ENCODE measurements around the gene ABI3BP. TPM values are rescaled to one million over a fixed set of nuclear protein-coding genes. Genes with fewer than 3 reads are reported as not detected.

Gene ABI3BP
- total and polyA plus RNA-seq, 4 donors, result 1.9 to 4.2 (median 2.4) TPM

GRCh38 chr3:100865442-100865841, 127.8 kb downstream of the ABI3BP start:
- DNase-seq (ENCODE audit: low spot score), result no peak
- TF ChIP-seq GABPA (IDR thresholded peaks at IDR 0.05 in 1 of 2, conservative IDR thresholded peaks at IDR 0.05 in 1 of 2), result no peak
- TF ChIP-seq RXRA (IDR thresholded peaks at IDR 0.05), result no peak
- no peak for TF ChIP-seq HNF4A (conservative IDR thresholded peaks at IDR 0.05)
- TF ChIP-seq JUND (IDR thresholded peaks at IDR 0.05), result no peak
- TF ChIP-seq TAF1 (conservative IDR thresholded peaks at IDR 0.05), result no peak
- TF ChIP-seq, protein P1, sequence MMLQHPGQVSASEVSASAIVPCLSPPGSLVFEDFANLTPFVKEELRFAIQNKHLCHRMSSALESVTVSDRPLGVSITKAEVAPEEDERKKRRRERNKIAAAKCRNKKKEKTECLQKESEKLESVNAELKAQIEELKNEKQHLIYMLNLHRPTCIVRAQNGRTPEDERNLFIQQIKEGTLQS (IDR thresholded peaks at IDR 0.05), result no peak
- TF ChIP-seq NR2F2 (IDR thresholded peaks at IDR 0.05), result no peak
- TF ChIP-seq FOXA1 (IDR thresholded peaks at IDR 0.05), result no peak
- TF ChIP-seq, protein P2, sequence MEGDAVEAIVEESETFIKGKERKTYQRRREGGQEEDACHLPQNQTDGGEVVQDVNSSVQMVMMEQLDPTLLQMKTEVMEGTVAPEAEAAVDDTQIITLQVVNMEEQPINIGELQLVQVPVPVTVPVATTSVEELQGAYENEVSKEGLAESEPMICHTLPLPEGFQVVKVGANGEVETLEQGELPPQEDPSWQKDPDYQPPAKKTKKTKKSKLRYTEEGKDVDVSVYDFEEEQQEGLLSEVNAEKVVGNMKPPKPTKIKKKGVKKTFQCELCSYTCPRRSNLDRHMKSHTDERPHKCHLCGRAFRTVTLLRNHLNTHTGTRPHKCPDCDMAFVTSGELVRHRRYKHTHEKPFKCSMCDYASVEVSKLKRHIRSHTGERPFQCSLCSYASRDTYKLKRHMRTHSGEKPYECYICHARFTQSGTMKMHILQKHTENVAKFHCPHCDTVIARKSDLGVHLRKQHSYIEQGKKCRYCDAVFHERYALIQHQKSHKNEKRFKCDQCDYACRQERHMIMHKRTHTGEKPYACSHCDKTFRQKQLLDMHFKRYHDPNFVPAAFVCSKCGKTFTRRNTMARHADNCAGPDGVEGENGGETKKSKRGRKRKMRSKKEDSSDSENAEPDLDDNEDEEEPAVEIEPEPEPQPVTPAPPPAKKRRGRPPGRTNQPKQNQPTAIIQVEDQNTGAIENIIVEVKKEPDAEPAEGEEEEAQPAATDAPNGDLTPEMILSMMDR (IDR thresholded peaks at IDR 0.05; ENCODE audit: low read depth, low read length, missing input control), result no peak
- Histone ChIP-seq H3K4me3 (ENCODE audit: low read depth in 1 of 3, low read length in 3 of 3) (no peak overlapping the region), H3K9me3 (ENCODE audit: control insufficient read depth in 4 of 4, low read length in 3 of 4) (no peaks in the 10 kb centered on the region), H3K4me1 (ENCODE audit: control insufficient read depth in 4 of 4, insufficient read depth in 4 of 4, low read length in 3 of 4) (no peaks in the 10 kb centered on the region), H3K27ac (ENCODE audit: low read depth in 1 of 2, low read length in 2 of 2) (no peak overlapping the region), H3K27me3 (ENCODE audit: control insufficient read depth in 4 of 4, insufficient read depth in 4 of 4, low read length in 3 of 4) (no peaks in the 10 kb centered on the region), H3K36me3 (ENCODE audit: control insufficient read depth in 4 of 4, insufficient read depth in 3 of 4, low read depth in 1 of 4, low read length in 3 of 4) (no peaks in the 10 kb centered on the region), H3K9ac (ENCODE audit: low read depth in 1 of 2, low read length in 2 of 2) (no peak overlapping the region)
- WGBS, result 53% methylated on average over 1 of the region's 1 CpG

DNA sequence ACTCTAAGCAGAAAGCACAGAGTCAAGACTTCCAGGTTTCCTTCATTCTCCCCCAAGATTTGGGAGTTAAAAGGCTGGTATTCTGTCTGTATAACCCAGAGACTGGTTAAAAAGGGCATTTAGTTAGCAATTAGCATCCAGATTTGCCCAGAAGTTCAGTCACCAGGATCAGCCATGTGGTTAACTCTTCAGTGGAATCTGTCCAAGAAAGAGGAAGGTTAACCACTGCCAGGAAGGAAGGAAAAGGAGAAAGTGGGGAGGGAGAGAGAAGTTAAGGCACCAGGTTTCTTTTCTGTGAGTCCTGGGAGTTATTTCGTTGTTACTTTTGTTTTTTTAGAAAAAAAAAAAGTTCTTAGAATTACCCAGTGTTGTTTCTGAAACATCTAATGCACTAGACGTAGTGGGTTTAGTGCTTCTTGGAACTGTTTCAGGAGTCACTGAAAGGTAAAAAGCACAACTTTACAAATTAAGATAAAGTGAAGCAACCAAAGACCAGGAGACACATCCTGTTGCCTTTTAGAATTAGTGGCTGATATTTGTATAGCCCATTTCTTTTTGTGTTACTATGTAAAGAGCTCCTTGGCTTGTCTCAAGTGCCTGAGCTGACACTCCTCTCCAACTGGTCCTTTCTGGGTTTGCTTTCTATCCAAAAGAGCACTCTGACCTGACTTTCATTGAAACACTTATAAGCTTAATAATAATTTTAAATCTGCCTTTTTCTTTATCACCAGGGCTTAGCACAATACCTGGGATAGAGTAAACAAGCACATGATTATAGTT, 128.6 kb downstream of the ABI3BP start:
- TF ChIP-seq RXRA (IDR thresholded peaks at IDR 0.05) (no peak), EGR1 (IDR thresholded peaks at IDR 0.05; ENCODE audit: low read depth in 2 of 2) (no peak), SP1 (IDR thresholded peaks at IDR 0.05) (no peak), TAF1 (conservative IDR thresholded peaks at IDR 0.05) (no peak), HNF4G (IDR thresholded peaks at IDR 0.05) (no peak)
- TF ChIP-seq, protein P1 (IDR thresholded peaks at IDR 0.05), result no peak
- TF ChIP-seq, protein P2 (IDR thresholded peaks at IDR 0.05; ENCODE audit: low read depth, low read length, missing input control), result no peak
- Histone ChIP-seq H3K27ac (ENCODE audit: low read depth in 1 of 2, low read length in 2 of 2) (no peak overlapping the region), H3K27me3 (ENCODE audit: control insufficient read depth in 4 of 4, insufficient read depth in 4 of 4, low read length in 3 of 4) (no peaks in the 10 kb centered on the region), H3K9me3 (ENCODE audit: control insufficient read depth in 4 of 4, low read length in 3 of 4) (no peaks in the 10 kb centered on the region), H3K9ac (ENCODE audit: low read depth in 1 of 2, low read length in 2 of 2) (no peak overlapping the region), H3K4me3 (ENCODE audit: low read depth in 1 of 3, low read length in 3 of 3) (no peak overlapping the region), H3K4me1 (ENCODE audit: control insufficient read depth in 4 of 4, insufficient read depth in 4 of 4, low read length in 3 of 4) (no peaks in the 10 kb centered on the region), H3K36me3 (ENCODE audit: control insufficient read depth in 4 of 4, insufficient read depth in 3 of 4, low read depth in 1 of 4, low read length in 3 of 4) (no peaks in the 10 kb centered on the region)
- DNase-seq (ENCODE audit: low spot score), result no peak
- 61% methylated on average over 2 of the region's 2 CpGs for WGBS

DNA sequence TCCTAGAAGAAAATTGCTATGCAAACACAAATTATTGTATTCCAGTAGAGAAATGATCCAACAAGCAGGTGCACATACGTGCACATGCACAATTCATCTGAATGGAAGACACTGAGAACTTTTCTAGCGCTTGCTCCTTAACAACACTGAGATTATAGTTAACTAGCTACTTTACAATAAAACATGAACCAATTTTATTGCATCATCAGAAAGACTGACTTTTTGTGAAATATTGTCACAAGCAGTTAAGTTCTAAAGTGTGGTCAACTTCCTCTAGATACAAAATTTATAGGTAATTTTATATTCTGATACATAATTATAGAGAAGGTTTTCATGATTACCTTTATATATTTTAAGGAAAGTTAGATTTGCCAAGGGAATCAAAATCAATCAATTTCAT, 135.4 kb downstream of the ABI3BP start:
- peaks cover 0 to 2% (median 0%) of the 10 kb centered on the region in 4 donors for H3K27me3 ChIP-seq (ENCODE audit: control insufficient read depth in 4 of 4, insufficient read depth in 4 of 4, low read length in 3 of 4)
- TF ChIP-seq HNF4A (conservative IDR thresholded peaks at IDR 0.05) (no peak), GABPA (IDR thresholded peaks at IDR 0.05 in 1 of 2, conservative IDR thresholded peaks at IDR 0.05 in 1 of 2) (no peak), TAF1 (conservative IDR thresholded peaks at IDR 0.05) (no peak), YY1 (IDR thresholded peaks at IDR 0.05) (no peak), FOXA1 (IDR thresholded peaks at IDR 0.05) (no peak), MAX (IDR thresholded peaks at IDR 0.05) (no peak), RAD21 (IDR thresholded peaks at IDR 0.05) (no peak)
- TF ChIP-seq, protein P2 (IDR thresholded peaks at IDR 0.05; ENCODE audit: low read depth, low read length, missing input control), result no peak
- TF ChIP-seq, protein P1 (IDR thresholded peaks at IDR 0.05), result no peak
- H3K9ac ChIP-seq (ENCODE audit: low read depth in 1 of 2, low read length in 2 of 2), result no peak overlapping the region
- no peaks in the 10 kb centered on the region for H3K4me1 ChIP-seq (ENCODE audit: control insufficient read depth in 4 of 4, insufficient read depth in 4 of 4, low read length in 3 of 4)
- WGBS, result 89% methylated on average over 2 of the region's 2 CpGs
- no peaks in the 10 kb centered on the region for H3K9me3 ChIP-seq (ENCODE audit: control insufficient read depth in 4 of 4, low read length in 3 of 4)
- no peaks in the 10 kb centered on the region for H3K36me3 ChIP-seq (ENCODE audit: control insufficient read depth in 4 of 4, insufficient read depth in 3 of 4, low read depth in 1 of 4, low read length in 3 of 4)
- H3K4me3 ChIP-seq (ENCODE audit: low read depth in 1 of 3, low read length in 3 of 3), result no peak overlapping the region
- no peak for DNase-seq (ENCODE audit: low spot score)
- no peak overlapping the region for H3K27ac ChIP-seq (ENCODE audit: low read depth in 1 of 2, low read length in 2 of 2)
